ENCODE results near the gene POLR1F. TPM values are rescaled to one million over a fixed set of nuclear protein-coding genes. Genes with fewer than 3 reads are reported as not detected.

Gene POLR1F
- total RNA-seq, 1 experiment from 2014 or later: 20.7 TPM

DNA sequence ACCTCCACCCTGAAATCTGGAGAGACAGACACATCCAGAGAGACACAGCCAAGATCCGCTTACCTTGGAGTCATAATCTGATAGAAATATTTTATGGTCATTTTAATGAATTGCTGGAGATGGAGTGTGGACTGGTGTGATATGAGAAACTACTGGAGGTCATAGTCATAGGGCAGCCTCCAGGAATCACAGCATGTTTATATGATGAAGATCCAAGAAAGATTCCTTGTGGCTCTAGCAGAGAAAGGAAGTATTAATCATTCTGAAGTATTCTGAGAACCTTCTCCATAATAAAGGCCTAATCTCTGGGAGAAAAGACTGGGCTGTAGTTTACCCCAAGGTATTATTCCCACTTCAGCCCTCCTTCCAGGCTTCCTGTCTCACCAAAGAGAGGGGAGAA is 38.0 kb downstream of the POLR1F start:
- no TSS peak for BruUV-seq (replicated peaks)
- Histone ChIP-seq H3K27me3 (ENCODE audit: control insufficient read depth, insufficient read depth, low read length) (no peaks in the 10 kb centered on the region), H3K4me3 (ENCODE audit: low read depth in 2 of 2, low read length in 2 of 2) (no peak overlapping the region), H3K9me3 (ENCODE audit: control insufficient read depth, insufficient read depth, low read depth, low read length) (no peaks in the 10 kb centered on the region), H3K27ac (ENCODE audit: low read length) (no peak overlapping the region; the same call in 1 of the 2 replicates), H3K4me1 (ENCODE audit: control insufficient read depth, insufficient read depth, low read length) (no peaks in the 10 kb centered on the region; the same call in 1 of the 2 replicates), H3K36me3 (ENCODE audit: control insufficient read depth, insufficient read depth, low read length) (no peaks in the 10 kb centered on the region)
- TF ChIP-seq CTCF (IDR thresholded peaks at IDR 0.05): no peak
- no peak for TF ChIP-seq TCF7L2 (IDR thresholded peaks at IDR 0.05; ENCODE audit: low read depth, low read length)
- no peak for TF ChIP-seq SIN3A (IDR thresholded peaks at IDR 0.05; ENCODE audit: borderline replicate concordance, insufficient read depth, low read depth, low read length)
- no peak for TF ChIP-seq POLR2AphosphoS5 (IDR thresholded peaks at IDR 0.05; ENCODE audit: low read depth, low read length)
- TF ChIP-seq, protein P1, sequence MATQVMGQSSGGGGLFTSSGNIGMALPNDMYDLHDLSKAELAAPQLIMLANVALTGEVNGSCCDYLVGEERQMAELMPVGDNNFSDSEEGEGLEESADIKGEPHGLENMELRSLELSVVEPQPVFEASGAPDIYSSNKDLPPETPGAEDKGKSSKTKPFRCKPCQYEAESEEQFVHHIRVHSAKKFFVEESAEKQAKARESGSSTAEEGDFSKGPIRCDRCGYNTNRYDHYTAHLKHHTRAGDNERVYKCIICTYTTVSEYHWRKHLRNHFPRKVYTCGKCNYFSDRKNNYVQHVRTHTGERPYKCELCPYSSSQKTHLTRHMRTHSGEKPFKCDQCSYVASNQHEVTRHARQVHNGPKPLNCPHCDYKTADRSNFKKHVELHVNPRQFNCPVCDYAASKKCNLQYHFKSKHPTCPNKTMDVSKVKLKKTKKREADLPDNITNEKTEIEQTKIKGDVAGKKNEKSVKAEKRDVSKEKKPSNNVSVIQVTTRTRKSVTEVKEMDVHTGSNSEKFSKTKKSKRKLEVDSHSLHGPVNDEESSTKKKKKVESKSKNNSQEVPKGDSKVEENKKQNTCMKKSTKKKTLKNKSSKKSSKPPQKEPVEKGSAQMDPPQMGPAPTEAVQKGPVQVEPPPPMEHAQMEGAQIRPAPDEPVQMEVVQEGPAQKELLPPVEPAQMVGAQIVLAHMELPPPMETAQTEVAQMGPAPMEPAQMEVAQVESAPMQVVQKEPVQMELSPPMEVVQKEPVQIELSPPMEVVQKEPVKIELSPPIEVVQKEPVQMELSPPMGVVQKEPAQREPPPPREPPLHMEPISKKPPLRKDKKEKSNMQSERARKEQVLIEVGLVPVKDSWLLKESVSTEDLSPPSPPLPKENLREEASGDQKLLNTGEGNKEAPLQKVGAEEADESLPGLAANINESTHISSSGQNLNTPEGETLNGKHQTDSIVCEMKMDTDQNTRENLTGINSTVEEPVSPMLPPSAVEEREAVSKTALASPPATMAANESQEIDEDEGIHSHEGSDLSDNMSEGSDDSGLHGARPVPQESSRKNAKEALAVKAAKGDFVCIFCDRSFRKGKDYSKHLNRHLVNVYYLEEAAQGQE (IDR thresholded peaks at IDR 0.05; ENCODE audit: insufficient read depth in 1 of 2, low read depth in 2 of 2, low read length in 1 of 2): no peak
- DNase-seq (ENCODE audit: low read depth, low spot score) (no peak), ATAC-seq (no peak)
- ChIA-PET POLR2A (no interaction called here), CTCF (no interaction called here)
- in situ Hi-C loops (cut with HindIII; ENCODE audit: low pct_unique_long_range_greater_than_20kb, low sequenced_read_pairs): loop anchor here (25.0 kb wide), 1 partner anchor 1309 kb away; no protein-coding TSS in a partner anchor
- intact Hi-C loops (cut with micrococcal nuclease; ENCODE audit: unreplicated experiment): no loop called here

- ChIA-PET POLR2A (no interaction called here), CTCF (no interaction called here)
- ATAC-seq: peak; percentile 72
- Histone ChIP-seq H3K4me3 (ENCODE audit: low read depth in 2 of 2, low read length in 2 of 2) (no peak overlapping the region), H3K9me3 (ENCODE audit: control insufficient read depth, insufficient read depth, low read depth, low read length) (no peaks in the 10 kb centered on the region), H3K27ac (ENCODE audit: low read length) (peak overlapping the region; percentile 74; the same call in 1 of the 2 replicates), H3K27me3 (ENCODE audit: control insufficient read depth, insufficient read depth, low read length) (no peaks in the 10 kb centered on the region), H3K4me1 (ENCODE audit: control insufficient read depth, insufficient read depth, low read length) (peaks cover 17% of the 10 kb centered on the region), H3K36me3 (ENCODE audit: control insufficient read depth, insufficient read depth, low read length) (no peaks in the 10 kb centered on the region)
- no peak for DNase-seq (ENCODE audit: low read depth, low spot score)
- BruUV-seq (replicated peaks): no TSS peak
- in situ Hi-C loops (cut with HindIII; ENCODE audit: low pct_unique_long_range_greater_than_20kb, low sequenced_read_pairs): loop anchor here (25.0 kb wide), 1 partner anchor 1303 kb away; no protein-coding TSS in a partner anchor
- intact Hi-C loops (cut with micrococcal nuclease; ENCODE audit: unreplicated experiment): loop anchor here (1.0 to 10.0 kb wide), 4 partner anchors 251 to 1313 kb away; no protein-coding TSS in a partner anchor
- TF ChIP-seq CTCF (IDR thresholded peaks at IDR 0.05): peak; percentile 72; the same call in 1 of the 2 replicates
- no peak for TF ChIP-seq TCF7L2 (IDR thresholded peaks at IDR 0.05; ENCODE audit: low read depth, low read length)
- no peak for TF ChIP-seq SIN3A (IDR thresholded peaks at IDR 0.05; ENCODE audit: borderline replicate concordance, insufficient read depth, low read depth, low read length)
These were observed 43.3 kb downstream of the POLR1F start for GRCh38 chr7:19665399-19666008.
